Posterior cingulate gyrus (tissue), 11 donors: ENCODE results near the gene FAM83G.
"Not testable (repeated sequence)": the region's sequence is repeated elsewhere in the genome, so short reads cannot be mapped to it uniquely, and the experiment has no call there.

ENCODE experiments used
- DNase-seq, 10 donors: peaks; one replicate each; pipeline versions ENCODE4 v3.0.0 to v3.0.0-alpha.2; 2020 to 2021; ENCODE audit warnings: mixed read lengths in 3 of 10
- intact Hi-C: fragments of 100-400 bp; cut with DNase I; formaldehyde crosslinking; loops from one replicate; pipeline ENCODE4 v1.15.1; 2023

Gene FAM83G

GRCh38 chr17:19024101-19025078, 19.8 kb upstream of the FAM83G start:
- DNase-seq = peak in 3 of 10 donors; percentile 27 to 62 (median 59)
- intact Hi-C loops = no loop called here

- DNase-seq = peak in 3 of 10 donors; percentile 13 to 56 (median 25)
- intact Hi-C loops = no loop called here
Observed at GRCh38 chr17:19023209-19023999, 18.8 kb upstream of the FAM83G start.

GRCh38 chr17:19022747-19023146, 18.2 kb upstream of the FAM83G start:
- peak in 3 of 10 donors; percentile 37 to 77 (median 77) for DNase-seq
- intact Hi-C loops = no loop called here

- intact Hi-C loops = no loop called here
- DNase-seq = peak in 3 of 10 donors; percentile 37 to 47 (median 38)
Observed at GRCh38 chr17:19022128-19022527, 17.6 kb upstream of the FAM83G start.

GRCh38 chr17:19021622-19022083, 17.1 kb upstream of the FAM83G start:
- intact Hi-C loops = no loop called here
- DNase-seq = peak in 2 of 10 donors; percentile 61 to 73

GRCh38 chr17:19021011-19021621, 16.6 kb upstream of the FAM83G start:
- peak in 2 of 10 donors; percentile 35 to 78 for DNase-seq
- intact Hi-C loops = not testable (repeated sequence)

- intact Hi-C loops = no loop called here
- peak in 3 of 10 donors; percentile 8 to 45 (median 28) for DNase-seq
Observed at GRCh38 chr17:19020016-19020415, 15.5 kb upstream of the FAM83G start.

GRCh38 chr17:19019041-19019941, 14.7 kb upstream of the FAM83G start:
- DNase-seq = peak in 3 of 10 donors; percentile 59 to 75 (median 62)
- intact Hi-C loops = no loop called here

- DNase-seq = peak in 3 of 10 donors; percentile 12 to 61 (median 29)
- intact Hi-C loops = no loop called here
Observed at GRCh38 chr17:19018600-19018950, 14.0 kb upstream of the FAM83G start.

- peak in 3 of 10 donors; percentile 39 to 74 (median 49) for DNase-seq
- intact Hi-C loops = no loop called here
Observed at GRCh38 chr17:19017804-19018599, 13.4 kb upstream of the FAM83G start.

GRCh38 chr17:19017401-19017800, 12.8 kb upstream of the FAM83G start:
- peak in 3 of 10 donors; percentile 29 to 68 (median 35) for DNase-seq
- intact Hi-C loops = no loop called here

GRCh38 chr17:19016881-19017280, 12.3 kb upstream of the FAM83G start:
- peak in 3 of 10 donors; percentile 35 to 51 (median 46) for DNase-seq

GRCh38 chr17:19016297-19016696, 11.7 kb upstream of the FAM83G start:
- intact Hi-C loops = no loop called here
- peak in 3 of 10 donors; percentile 30 to 57 (median 37) for DNase-seq

More at GRCh38 chr17:19016881-19017280, 12.3 kb upstream of the FAM83G start:
- intact Hi-C loops = no loop called here

GRCh38 chr17:19015428-19015827, 10.9 kb upstream of the FAM83G start:
- intact Hi-C loops = no loop called here
- peak in 3 of 10 donors; percentile 10 to 27 (median 17) for DNase-seq

- peak in 3 of 10 donors; percentile 45 to 65 (median 63) for DNase-seq
- intact Hi-C loops = no loop called here
Observed at GRCh38 chr17:19014628-19015215, 10.2 kb upstream of the FAM83G start.

- intact Hi-C loops = no loop called here
- peak in 3 of 10 donors; percentile 19 to 76 (median 74) for DNase-seq
Observed at GRCh38 chr17:19013806-19014627, 9.5 kb upstream of the FAM83G start.

- DNase-seq = peak in 2 of 10 donors; percentile 58 to 75
- intact Hi-C loops = no loop called here
Observed at GRCh38 chr17:19013226-19013625, 8.7 kb upstream of the FAM83G start.
